Left cardiac atrium (tissue), 4 donors: ENCODE results near the gene POC1B. TPM values are rescaled to one million over a fixed set of nuclear protein-coding genes. Genes with fewer than 3 reads are reported as not detected.
A peak's percentile ranks its signal among the peaks of the same experiment; 100 is the strongest.

Source experiments
- ATAC-seq, 2 donors: fragments of 200-7000 bp; cut with Tn5 transposase; one replicate each; pipeline ENCODE4 v1.9.1; 2020; ENCODE audit warnings: mild to moderate bottlenecking in 2 of 2, moderate library complexity in 2 of 2
- DNase-seq: peaks from one replicate; pipeline ENCODE4 v3.0.0-alpha.2; 2020
- intact Hi-C, 2 donors: fragments of 100-400 bp; cut with DNase I; formaldehyde crosslinking; loops; one replicate each; pipeline versions ENCODE4 v1.14.1 to v1.15.1; 2022 to 2023
- total RNA-seq, 2 donors: library from RNA; stranded (reverse); fragmentation: NEBNext Ultra II Directional; extraction: Animal tissue kit (Norgen Biotek cat#: 25700); gene quantifications; one replicate each; pipeline ENCODE4 v1.2.1, GENCODE V29; 2021
- donor health status: DM: no; HTN: yes; CAD: no.
- donor health status: DM: no; HTN: yes; CAD: no; lungs with severe emphysema.
- donor health status: DM: yes; HTN: yes; CAD: no.
- donor health status: Dilated cardiomyopathy.

POC1B gene
- total RNA-seq, 2 donors from 2014 or later = 8.0 to 10.8 TPM

DNA sequence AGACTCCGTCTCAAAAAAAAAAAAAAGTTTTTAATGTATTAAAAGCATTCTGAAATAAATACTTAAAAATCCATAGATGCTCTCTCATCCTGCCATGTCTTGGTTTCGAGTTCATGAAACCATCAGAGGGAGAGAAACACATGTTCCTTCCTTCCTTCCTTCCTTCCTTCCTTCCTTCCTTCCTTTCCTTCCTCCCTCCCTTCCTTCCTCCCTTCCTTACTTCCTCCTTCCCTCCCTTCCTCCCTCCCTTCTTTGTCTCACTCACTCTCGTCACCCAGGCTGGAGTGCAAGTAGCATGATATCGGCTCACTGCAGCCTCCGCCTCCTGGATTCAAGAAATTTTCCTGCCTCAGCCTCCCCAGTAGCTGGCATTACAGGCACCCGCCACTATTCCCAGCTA is 113.2 kb downstream of the POC1B start:
- ATAC-seq = no peak
- DNase-seq = no peak
- intact Hi-C loops = no loop called here

DNA sequence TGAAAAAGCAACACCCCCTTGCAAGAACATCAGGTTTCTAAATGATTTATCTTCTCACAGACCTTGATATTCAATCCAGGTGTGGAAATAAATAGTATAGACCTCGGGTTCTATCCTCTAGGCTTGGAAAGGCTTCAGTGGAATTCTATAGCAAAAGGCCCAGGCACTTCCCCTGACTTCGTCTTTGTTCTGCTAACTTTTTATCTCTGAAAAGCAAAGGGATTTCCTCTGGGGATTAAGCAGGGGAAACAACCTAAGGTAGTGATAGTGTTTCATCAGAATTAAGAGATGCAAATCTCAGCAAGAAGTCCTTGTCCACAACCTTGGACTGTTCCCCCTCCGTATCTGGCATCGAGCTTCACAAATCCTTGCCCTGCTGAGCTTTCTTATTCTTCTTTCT is 114.0 kb downstream of the POC1B start:
- ATAC-seq (no peak), DNase-seq (no peak)
- intact Hi-C loops = no loop called here

- ATAC-seq (no peak), DNase-seq (no peak)
- intact Hi-C loops = no loop called here
Measured at GRCh38 chr12:89411234-89411633, 114.6 kb downstream of the POC1B start.

- no peak for DNase-seq
- intact Hi-C loops = no loop called here
- ATAC-seq = no peak
Measured at GRCh38 chr12:89405626-89406345, 120.1 kb downstream of the POC1B start.

- intact Hi-C loops = no loop called here
- DNase-seq (no peak), ATAC-seq (no peak)
Measured at GRCh38 chr12:89401433-89402058, 124.3 kb downstream of the POC1B start.

DNA sequence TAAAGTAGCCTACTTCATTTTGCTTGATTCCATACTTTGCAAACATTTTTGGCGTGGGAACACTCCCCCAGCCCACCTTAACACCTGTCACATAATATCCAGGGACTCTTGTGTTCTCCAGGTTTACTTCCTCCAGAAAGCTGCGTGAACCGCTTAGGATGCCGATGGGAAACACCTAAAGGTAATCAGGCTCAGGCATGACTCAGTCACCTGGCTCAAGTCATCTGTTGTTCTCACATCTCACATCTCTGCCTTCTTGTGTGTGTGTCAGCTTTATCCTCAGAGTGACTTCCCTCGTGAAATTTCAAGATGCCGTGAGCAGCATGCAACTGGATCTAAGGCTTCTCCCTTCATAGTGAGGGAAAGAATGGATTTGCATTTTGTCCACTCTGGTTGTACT is 125.4 kb downstream of the POC1B start:
- intact Hi-C loops = no loop called here
- ATAC-seq = no peak
- DNase-seq = no peak

- ATAC-seq (no peak), DNase-seq (no peak)
- intact Hi-C loops = no loop called here
Measured at GRCh38 chr12:89395712-89396111, 130.1 kb downstream of the POC1B start.

DNA sequence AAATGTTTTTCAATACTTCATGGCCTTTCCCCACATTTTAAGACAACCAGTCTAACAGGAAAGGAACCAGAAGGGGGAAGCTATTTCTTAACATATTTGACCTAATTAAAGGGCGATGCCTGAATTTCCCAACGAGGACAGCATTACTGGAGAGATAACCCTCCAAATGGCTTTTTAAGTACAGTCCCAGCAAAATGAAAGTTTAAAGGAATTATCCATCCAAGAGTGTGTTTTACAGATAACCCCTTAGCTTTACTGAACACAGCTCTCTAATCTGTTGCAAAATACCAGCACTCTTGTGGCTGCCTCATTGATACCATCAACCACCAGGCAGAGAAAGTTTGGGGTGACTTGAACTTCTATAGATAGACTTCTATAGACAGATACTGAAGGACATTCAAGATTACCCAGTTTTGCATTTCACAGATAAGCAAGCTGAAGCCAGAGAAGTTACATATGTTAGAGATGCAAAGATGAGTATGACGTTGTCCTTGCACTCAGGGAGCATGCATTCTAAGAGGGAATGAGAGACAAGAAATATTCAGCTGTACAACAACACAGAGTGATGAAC is 132.2 kb downstream of the POC1B start:
- intact Hi-C loops = loop anchor here (5.0 kb wide), 2 partner anchors 41 to 59 kb away; partner anchors contain the start of gene DUSP6 (in 1 of the 2)
- ATAC-seq = peak in 1 of 2 donors; percentile 28
- DNase-seq = no peak

- ATAC-seq = no peak
- DNase-seq = no peak
- intact Hi-C loops = loop anchor here (5.0 kb wide), 2 partner anchors 40 to 60 kb away; partner anchors contain the start of gene DUSP6 (in 1 of the 2)
Measured at GRCh38 chr12:89392391-89392790, 133.5 kb downstream of the POC1B start.

GRCh38 chr12:89391726-89392336 is 134.0 kb downstream of the POC1B start:
- DNase-seq (no peak), ATAC-seq (no peak)
- intact Hi-C loops = loop anchor here (5.0 kb wide), 2 partner anchors 40 to 60 kb away; partner anchors contain the start of gene DUSP6 (in 1 of the 2)

DNA sequence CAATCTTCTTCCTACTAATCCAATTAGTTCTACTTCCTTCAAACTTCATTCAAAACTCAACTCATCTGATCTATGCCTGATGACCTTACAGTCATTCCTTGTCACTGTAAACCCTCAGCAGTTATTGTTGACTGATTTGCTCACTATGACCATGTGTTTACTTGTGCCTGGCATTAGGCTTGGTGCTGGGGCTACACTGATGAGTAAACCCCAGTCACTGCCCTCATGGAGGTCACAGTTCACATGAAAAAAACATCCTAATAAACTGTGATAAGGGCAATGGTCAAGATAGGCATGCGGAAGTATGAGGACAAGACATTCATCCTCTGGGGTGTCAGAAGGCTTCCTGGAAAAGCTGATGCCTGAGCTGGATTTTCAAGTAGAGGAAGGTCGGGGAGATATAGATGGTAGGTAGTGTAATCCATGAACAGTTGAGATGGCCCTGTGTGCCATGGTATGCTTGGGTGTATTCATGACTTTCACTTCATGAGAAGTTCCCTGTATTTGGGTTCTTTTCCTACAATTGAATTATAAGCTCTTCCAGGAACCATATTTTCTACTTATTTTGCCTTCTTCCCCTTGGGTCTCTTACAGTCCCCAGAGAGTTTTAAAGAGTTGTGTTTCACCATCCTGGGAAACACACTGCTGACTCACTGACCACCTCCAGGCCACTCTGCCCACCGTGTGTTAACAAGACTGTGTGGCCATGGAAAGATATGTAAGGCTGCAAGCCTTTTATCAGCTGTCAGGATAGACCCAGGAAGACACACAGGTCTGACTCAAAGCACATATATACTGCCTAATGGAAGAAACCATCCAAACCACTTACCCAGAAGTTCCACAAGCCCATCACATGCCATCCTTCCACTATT is 134.8 kb downstream of the POC1B start:
- DNase-seq = no peak
- ATAC-seq = peak in 1 of 2 donors; percentile 31
- intact Hi-C loops = loop anchor here (5.0 kb wide), 2 partner anchors 39 to 61 kb away; partner anchors contain the start of gene DUSP6 (in 1 of the 2)

DNA sequence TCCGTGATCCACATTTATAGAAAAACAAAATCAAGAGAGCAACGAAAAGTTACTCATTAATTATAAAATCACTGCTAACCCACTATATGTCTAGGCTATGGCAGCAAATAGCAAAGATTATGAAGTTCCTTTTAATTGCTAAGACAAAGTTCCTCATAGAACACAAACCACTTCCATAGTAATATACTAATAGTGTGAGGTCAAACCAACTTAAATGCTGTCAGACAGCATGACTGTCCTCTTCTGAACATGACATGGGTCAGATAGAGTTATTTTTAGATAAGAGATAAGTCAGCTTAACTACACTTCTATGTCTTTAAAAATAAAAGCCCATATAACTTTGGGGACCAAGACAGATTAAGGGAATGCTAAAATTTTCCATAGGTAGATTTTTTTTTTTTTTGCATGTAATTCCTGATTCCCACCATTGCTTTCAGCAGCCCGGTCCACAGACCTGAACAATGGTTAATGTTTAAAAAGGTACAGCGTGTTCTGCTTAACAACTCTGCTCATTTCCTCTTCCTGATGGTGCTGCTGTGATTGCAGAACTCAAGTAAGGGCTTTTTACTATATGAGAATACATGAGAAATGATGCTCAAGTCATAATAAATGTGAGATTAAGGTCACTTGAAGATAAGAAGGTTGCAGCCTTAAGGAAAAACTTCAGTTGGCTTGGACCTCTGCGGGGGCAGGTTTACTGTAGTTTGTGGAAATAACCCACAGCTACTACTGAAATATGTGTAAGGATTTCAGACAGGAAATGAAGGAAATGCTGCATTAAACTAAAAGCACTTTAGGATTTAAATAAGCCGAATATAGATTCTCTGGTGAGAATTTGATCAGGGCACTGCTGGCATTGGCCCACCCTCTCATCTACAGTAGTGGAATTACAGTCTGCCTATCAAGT is 135.8 kb downstream of the POC1B start:
- intact Hi-C loops = loop anchor here (5.0 to 10.0 kb wide), 3 partner anchors 38 to 65 kb away; partner anchors contain the start of gene DUSP6 (in 1 of the 2)
- DNase-seq = no peak
- peak; percentile 62 to 76 for ATAC-seq

GRCh38 chr12:89386138-89386537 is 139.7 kb downstream of the POC1B start:
- DNase-seq (no peak), ATAC-seq (no peak)
- intact Hi-C loops = loop anchor here in 1 of 2 donors (10.0 kb wide), 1 partner anchor 69 kb away; no protein-coding TSS in a partner anchor

DNA sequence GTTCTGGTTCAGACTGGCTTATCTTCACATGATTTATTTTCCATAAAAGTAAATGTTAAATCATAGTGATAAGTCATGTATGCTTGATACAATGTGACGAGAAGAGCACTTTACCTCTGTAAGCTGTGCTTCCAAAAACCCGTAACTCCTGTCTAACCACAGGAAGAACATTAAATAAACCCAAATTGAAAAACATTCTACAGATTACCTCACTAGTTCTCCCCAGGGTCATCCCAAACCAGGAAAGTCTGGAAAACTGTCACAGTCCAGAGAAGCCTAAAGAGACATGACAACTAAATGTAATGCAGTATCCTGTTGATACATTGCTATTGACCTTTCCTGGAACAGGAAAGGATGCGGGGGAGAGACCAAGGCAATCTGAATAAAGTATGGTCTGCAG is 141.0 kb downstream of the POC1B start:
- intact Hi-C loops = loop anchor here in 1 of 2 donors (10.0 kb wide), 1 partner anchor 70 kb away; no protein-coding TSS in a partner anchor
- no peak for DNase-seq
- ATAC-seq = no peak

- intact Hi-C loops = loop anchor here in 1 of 2 donors (10.0 kb wide), 1 partner anchor 71 kb away; no protein-coding TSS in a partner anchor
- DNase-seq (peak; percentile 46), ATAC-seq (peak; percentile 72 to 87)
Measured at GRCh38 chr12:89384050-89384758, 141.6 kb downstream of the POC1B start.

DNA sequence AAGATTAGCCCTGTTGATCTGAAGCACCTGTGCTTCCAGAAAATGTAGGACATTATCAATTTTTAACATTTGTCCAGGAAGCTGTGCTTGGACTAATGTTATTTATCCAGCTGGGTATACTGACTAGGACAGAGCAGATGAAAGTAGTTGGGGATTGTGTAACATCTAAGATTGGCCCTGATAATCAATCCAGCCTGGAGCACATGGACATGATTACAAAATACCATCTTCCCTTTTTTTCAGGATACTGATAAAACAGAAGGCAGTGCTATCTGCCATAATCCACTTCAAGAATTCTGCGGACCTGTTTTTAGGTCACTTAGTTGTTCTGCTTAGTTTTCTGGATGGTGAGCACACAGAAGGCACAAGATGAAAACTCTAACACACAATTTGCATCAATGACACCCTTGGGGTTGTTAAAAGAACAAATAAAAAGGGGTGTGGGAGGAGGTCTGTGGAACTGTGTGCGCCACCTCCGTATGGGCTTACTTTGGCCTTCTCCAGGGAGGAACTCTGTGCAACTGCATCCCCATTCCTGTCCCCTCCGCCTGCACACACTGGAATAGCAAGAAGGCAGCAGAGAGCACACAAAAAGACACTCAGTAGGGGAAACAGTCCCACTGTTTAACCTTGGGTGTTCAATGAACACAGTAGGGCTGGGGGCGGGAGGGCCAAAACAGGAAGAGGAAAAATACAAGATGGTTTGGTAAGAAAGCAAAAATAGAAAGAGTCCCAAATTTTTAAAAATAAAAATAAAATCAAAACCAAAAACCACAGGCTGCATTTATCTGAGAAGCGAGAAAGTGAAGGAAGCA is 142.4 kb downstream of the POC1B start:
- intact Hi-C loops = loop anchor here in 1 of 2 donors (10.0 kb wide), 1 partner anchor 71 kb away; no protein-coding TSS in a partner anchor
- ATAC-seq (peak; percentile 19 to 35), DNase-seq (no peak)
